MM.1S (cell line): Measurements from ENCODE around the gene UBE2QL1.

Source experiments
- DNase-seq: peaks from one replicate; pipeline ENCODE4 v3.0.0-alpha.2; 2015
- H2AFZ ChIP-seq: fragments of 300-600 bp; sonication (generic); 2 replicates; pipeline ENCODE4 v1.6.0; 2016; ENCODE audit warnings: antibody characterized with exemption, low read length
- H3F3A ChIP-seq: fragments of 300-600 bp; sonication (generic); 2 replicates; pipeline ENCODE4 v1.6.1; 2016; ENCODE audit warnings: mild to moderate bottlenecking, antibody characterized with exemption, low read length, moderate library complexity, mixed read lengths; ENCODE audit not compliant: insufficient read depth
- H3K27ac ChIP-seq: fragments of 300-600 bp; sonication (generic); 2 replicates; pipeline ENCODE4 v1.5.1; 2016; ENCODE audit warnings: mild to moderate bottlenecking, low read length
- H3K27me3 ChIP-seq: fragments of 300-600 bp; sonication (generic); replicated peaks from 2 replicates; pipeline ENCODE4 v1.6.0; 2016; ENCODE audit warnings: low read length; ENCODE audit not compliant: insufficient read depth
- H3K36me3 ChIP-seq: fragments of 300-600 bp; sonication (generic); replicated peaks from 2 replicates; pipeline ENCODE4 v1.6.1; 2016; ENCODE audit warnings: mild to moderate bottlenecking, low read length, mixed read lengths; ENCODE audit not compliant: insufficient read depth
- H3K4me1 ChIP-seq: fragments of 300-600 bp; sonication (generic); 2 replicates; pipeline ENCODE4 v1.6.1; 2016; ENCODE audit warnings: low read length, mixed read lengths
- H3K4me2 ChIP-seq: fragments of 300-600 bp; sonication (generic); 2 replicates; pipeline ENCODE4 v1.6.0; 2016; ENCODE audit warnings: low read depth, low read length
- H3K4me3 ChIP-seq: fragments of 300-600 bp; sonication (generic); 2 replicates; pipeline ENCODE4 v1.5.1; 2016; ENCODE audit warnings: low read length, mixed read lengths
- H3K79me2 ChIP-seq: fragments of 300-600 bp; sonication (generic); 2 replicates; pipeline ENCODE4 v1.6.1; 2016; ENCODE audit warnings: mixed run types, low read length, mixed read lengths
- H3K9ac ChIP-seq: fragments of 300-600 bp; sonication (generic); 2 replicates; pipeline ENCODE4 v1.6.1; 2016; ENCODE audit warnings: low read length, mixed read lengths
- H3K9me2 ChIP-seq: fragments of 300-600 bp; sonication (generic); replicated peaks from 2 replicates; pipeline ENCODE4 v1.6.1; 2016; ENCODE audit warnings: mild to moderate bottlenecking, low read length, mixed read lengths; ENCODE audit not compliant: insufficient read depth
- H3K9me3 ChIP-seq: fragments of 300-600 bp; sonication (generic); replicated peaks from 2 replicates; pipeline ENCODE4 v1.6.1; 2016; ENCODE audit warnings: mild to moderate bottlenecking, low read length, mixed read lengths; ENCODE audit not compliant: insufficient read depth
- H4K20me1 ChIP-seq: fragments of 300-600 bp; sonication (generic); 2 replicates; pipeline ENCODE4 v1.6.1; 2016; ENCODE audit warnings: mild to moderate bottlenecking, low read length, moderate library complexity, mixed read lengths; ENCODE audit not compliant: insufficient read depth
- CTCF ChIP-seq: fragments of 300-600 bp; sonication (generic); IDR thresholded peaks from 2 replicates; pipeline ENCODE4 v1.5.1; 2016; ENCODE audit warnings: antibody characterized with exemption, low read length, mixed read lengths
- EZH2 ChIP-seq: fragments of 300-600 bp; sonication (generic); optimal IDR thresholded peaks from 2 replicates; pipeline ENCODE3; 2017; ENCODE audit warnings: low read depth, mild to moderate bottlenecking, antibody characterized with exemption, low read length, mixed read lengths
- EZH2phosphoT487 ChIP-seq: fragments of 300-600 bp; sonication (generic); IDR thresholded peaks from 2 replicates; pipeline ENCODE4 v1.6.1; 2018; ENCODE audit warnings: antibody characterized with exemption, low read length

Gene UBE2QL1

GRCh38 chr5:6490246-6490645, 41.6 kb downstream of the UBE2QL1 start:
- no peak overlapping the region for H3K4me2 ChIP-seq
- no peaks in the 10 kb centered on the region for H3K27me3 ChIP-seq
- H3K36me3 ChIP-seq, result peaks cover 12% of the 10 kb centered on the region; the same call in 1 of the 2 replicates
- no peak for DNase-seq
- no peak overlapping the region for H3K4me3 ChIP-seq
- TF ChIP-seq CTCF (no peak), EZH2phosphoT487 (no peak)
- no peaks in the 10 kb centered on the region for H4K20me1 ChIP-seq
- H3K9me2 ChIP-seq, result no peaks in the 10 kb centered on the region
- no peak overlapping the region for H3K27ac ChIP-seq
- H2AFZ ChIP-seq, result no peak overlapping the region
- H3K9me3 ChIP-seq, result no peaks in the 10 kb centered on the region
- H3K4me1 ChIP-seq, result peaks cover 65% of the 10 kb centered on the region
- H3K79me2 ChIP-seq, result peaks cover 78% of the 10 kb centered on the region
- no peak overlapping the region for H3K9ac ChIP-seq
- peaks cover 25% of the 10 kb centered on the region for H3F3A ChIP-seq

GRCh38 chr5:6490693-6491092, 42.0 kb downstream of the UBE2QL1 start:
- Histone ChIP-seq H3K79me2 (peaks cover 77% of the 10 kb centered on the region), H3K9me3 (no peaks in the 10 kb centered on the region), H3K4me2 (no peak overlapping the region), H3K36me3 (peaks cover 12% of the 10 kb centered on the region; the same call in 1 of the 2 replicates), H4K20me1 (no peaks in the 10 kb centered on the region), H3K4me1 (peaks cover 68% of the 10 kb centered on the region), H3K27ac (no peak overlapping the region), H3K9ac (no peak overlapping the region), H3K9me2 (no peaks in the 10 kb centered on the region), H3F3A (peaks cover 25% of the 10 kb centered on the region), H3K4me3 (no peak overlapping the region), H2AFZ (no peak overlapping the region), H3K27me3 (no peaks in the 10 kb centered on the region)
- no peak for DNase-seq
- no peak for TF ChIP-seq CTCF
- TF ChIP-seq EZH2phosphoT487, result no peak
- no peak for TF ChIP-seq EZH2

- H3F3A ChIP-seq, result peaks cover 26% of the 10 kb centered on the region
- no peak overlapping the region for H2AFZ ChIP-seq
- DNase-seq, result no peak
- H3K4me2 ChIP-seq, result no peak overlapping the region
- H3K4me3 ChIP-seq, result no peak overlapping the region
- peaks cover 66% of the 10 kb centered on the region for H3K4me1 ChIP-seq
- no peak for TF ChIP-seq CTCF
- H4K20me1 ChIP-seq, result no peaks in the 10 kb centered on the region
- no peaks in the 10 kb centered on the region for H3K9me2 ChIP-seq
- no peaks in the 10 kb centered on the region for H3K9me3 ChIP-seq
- no peak overlapping the region for H3K9ac ChIP-seq
- H3K79me2 ChIP-seq, result peaks cover 71% of the 10 kb centered on the region
- H3K27ac ChIP-seq, result no peak overlapping the region
- H3K27me3 ChIP-seq, result no peaks in the 10 kb centered on the region
- peaks cover 12% of the 10 kb centered on the region; the same call in 1 of the 2 replicates for H3K36me3 ChIP-seq
These were observed 42.7 kb downstream of the UBE2QL1 start for GRCh38 chr5:6491196-6491918.
